CD8-positive, alpha-beta memory T cell (primary cell): ENCODE measurements around the gene NDRG2. TPM values are rescaled to one million over a fixed set of nuclear protein-coding genes. Genes with fewer than 3 reads are reported as not detected.
A peak's percentile ranks its signal among the peaks of the same experiment; 100 is the strongest.

Experiments
- CTCF ChIA-PET: fragments of 350-600 bp; sonication (Branson Sonifier 250); formaldehyde crosslinking; loops from one replicate; lab custom pipeline; 2021; ENCODE audit warnings: antibody characterized with exemption; lab: Charles Lee
- POLR2A ChIA-PET: fragments of 350-600 bp; sonication (Branson Sonifier 250); formaldehyde crosslinking; loops from one replicate; lab custom pipeline; 2021; ENCODE audit warnings: antibody characterized with exemption; lab: Charles Lee
- DNase-seq, 5 donors: peaks; one replicate each; pipeline versions ENCODE4 v3.0.0 to v3.0.0-alpha.2; 2020 to 2022; ENCODE audit warnings: mixed read lengths in 1 of 5
- H3K27ac ChIP-seq: one replicate; pipeline ENCODE4 v1.7.0; 2013; ENCODE audit warnings: low read depth, mild to moderate bottlenecking, low read length, moderate library complexity
- H3K27me3 ChIP-seq: 2 replicates; pipeline ENCODE4 v1.7.0; 2013; ENCODE audit warnings: low read length, mild to moderate bottlenecking; ENCODE audit not compliant: insufficient read depth, poor library complexity, severe bottlenecking
- H3K36me3 ChIP-seq: 2 replicates; pipeline ENCODE4 v1.7.0; 2013; ENCODE audit warnings: mild to moderate bottlenecking, low read length, moderate library complexity; ENCODE audit not compliant: insufficient read depth
- H3K4me1 ChIP-seq: 2 replicates; pipeline ENCODE4 v1.7.0; 2013; ENCODE audit warnings: mild to moderate bottlenecking, low read length, moderate library complexity; ENCODE audit not compliant: insufficient read depth
- H3K4me3 ChIP-seq: 2 replicates; pipeline ENCODE4 v1.7.0; 2013; ENCODE audit warnings: mild to moderate bottlenecking, low read length
- H3K9me3 ChIP-seq: 2 replicates; pipeline ENCODE4 v1.7.0; 2013; ENCODE audit warnings: mild to moderate bottlenecking, low read length
- H3K27ac Mint-ChIP-seq, 8 donors: one replicate each; pipeline ENCODE4 v1.8.0; 2020 to 2021; ENCODE audit warnings: mixed read lengths in 8 of 8, mild to moderate bottlenecking in 6 of 8, inconsistent platforms in 3 of 8, moderate library complexity in 3 of 8
- H3K27me3 Mint-ChIP-seq, 2 donors: one replicate each; pipeline ENCODE4 v1.8.0; 2020 to 2021; ENCODE audit warnings: mixed read lengths in 2 of 2, mild to moderate bottlenecking in 1 of 2, moderate library complexity in 1 of 2
- H3K36me3 Mint-ChIP-seq, 3 donors: one replicate each; pipeline ENCODE4 v1.8.0; 2020 to 2021; ENCODE audit warnings: mixed read lengths in 3 of 3, inconsistent platforms in 1 of 3, mild to moderate bottlenecking in 1 of 3
- H3K4me1 Mint-ChIP-seq, 3 donors: one replicate each; pipeline ENCODE4 v1.8.0; 2020 to 2021; ENCODE audit warnings: mixed read lengths in 3 of 3, inconsistent platforms in 1 of 3, mild to moderate bottlenecking in 1 of 3
- H3K4me3 Mint-ChIP-seq, 7 donors: one replicate each; pipeline ENCODE4 v1.8.0; 2020 to 2021; ENCODE audit warnings: mixed read lengths in 7 of 7, mild to moderate bottlenecking in 6 of 7, moderate library complexity in 4 of 7, inconsistent platforms in 2 of 7
- H3K9me3 Mint-ChIP-seq, 5 donors: one replicate each; pipeline ENCODE4 v1.8.0; 2020 to 2022; ENCODE audit warnings: mixed read lengths in 5 of 5, mild to moderate bottlenecking in 3 of 5, moderate library complexity in 2 of 5, inconsistent platforms in 1 of 5
- polyA plus RNA-seq: library from polyadenylated mRNA; unstranded; fragments of 300-500 nt; fragmentation: Illumina TruSeq; gene quantifications from one replicate; pipeline ENCODE4 v1.2.3, GENCODE V29; 2021
- total RNA-seq, 2 experiments: library from RNA; stranded (reverse); gene quantifications; one replicate each; pipeline ENCODE4 v1.2.3, GENCODE V29; 2021

NDRG2 gene
- 1 to 10 TPM; 4.8 to 5.0 TPM for total RNA-seq
- 19.9 TPM for polyA plus RNA-seq

DNA sequence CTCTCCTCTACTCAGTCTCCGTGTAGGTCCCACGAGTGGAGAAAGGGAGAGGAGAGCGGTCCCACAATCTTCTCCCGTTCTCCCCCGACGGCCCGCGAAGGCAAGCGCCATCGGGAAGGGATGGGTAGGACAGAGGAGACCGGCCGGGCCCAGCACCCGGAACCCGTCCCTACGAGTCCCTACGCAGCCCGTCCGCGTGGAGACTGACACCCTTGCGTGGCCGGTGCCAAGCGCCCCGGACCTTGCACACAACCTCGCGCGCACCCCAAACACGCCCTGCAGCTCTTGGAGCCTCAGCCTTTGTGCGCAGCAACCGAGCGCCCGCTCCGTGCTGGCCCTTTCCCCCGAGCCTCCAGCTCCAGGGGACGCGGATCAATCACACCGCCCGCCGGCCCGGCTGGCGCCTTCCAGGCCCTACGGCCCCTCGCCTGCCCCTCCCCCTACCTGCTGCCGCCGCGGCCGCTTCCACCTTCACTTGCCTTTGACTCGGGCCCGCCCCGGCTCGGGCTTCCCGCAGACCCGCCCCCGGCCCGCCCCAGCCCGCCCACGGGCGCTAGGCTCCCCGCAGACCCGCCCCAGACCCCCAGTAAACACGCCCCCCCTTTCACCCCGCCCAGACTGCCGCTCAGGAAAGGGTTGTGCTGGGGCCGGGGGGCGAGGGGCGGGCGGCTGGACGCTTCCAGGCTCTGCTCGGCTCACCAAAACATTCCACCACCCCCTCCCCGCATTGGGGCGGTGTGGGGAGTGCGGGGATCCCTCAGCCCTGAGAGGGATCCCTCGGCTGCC lies at the start of gene NDRG2:
TSS of gene NDRG2 (minus strand) at position 477 of the 786 bp plus-strand sequence. CDS start 1,746 bp downstream, outside the sequence.
- DNase-seq: peak; percentile 66 to 86 (median 74)
- Histone ChIP-seq H3K27ac (peak within 1 kb of the TSS; percentile 67), H3K4me1 (peaks cover 13% of the 10 kb centered on the region), H3K9me3 (no peaks in the 10 kb centered on the region), H3K4me3 (peak within 1 kb of the TSS; percentile 71), H3K36me3 (no peaks in the 10 kb centered on the region), H3K27me3 (no peaks in the 10 kb centered on the region)
- peak within 1 kb of the TSS; percentile 82 to 95 (median 92) for H3K4me3 Mint-ChIP-seq
- H3K9me3 Mint-ChIP-seq: no peaks in the 10 kb centered on the region
- H3K27me3 Mint-ChIP-seq: peaks cover 0 to 14% of the 10 kb centered on the region in 2 donors
- H3K27ac Mint-ChIP-seq: peak within 1 kb of the TSS in 7 of 8 donors; percentile 51 to 96 (median 85)
- peaks cover 20 to 24% (median 23%) of the 10 kb centered on the region in 3 donors for H3K4me1 Mint-ChIP-seq
- H3K36me3 Mint-ChIP-seq: peaks cover 0 to 19% (median 2%) of the 10 kb centered on the region in 3 donors
- CTCF ChIA-PET: interaction anchor here (1.3 to 2.7 kb wide), 3 partner anchors 10 to 46 kb away, joined by 3 to 17 read pairs (median 12); partner anchors contain the start of gene ARHGEF40
- POLR2A ChIA-PET: interaction anchor here (1.4 kb wide), 2 partner anchors 46 to 79 kb away, joined by 3 to 4 read pairs; no protein-coding TSS in a partner anchor

DNA sequence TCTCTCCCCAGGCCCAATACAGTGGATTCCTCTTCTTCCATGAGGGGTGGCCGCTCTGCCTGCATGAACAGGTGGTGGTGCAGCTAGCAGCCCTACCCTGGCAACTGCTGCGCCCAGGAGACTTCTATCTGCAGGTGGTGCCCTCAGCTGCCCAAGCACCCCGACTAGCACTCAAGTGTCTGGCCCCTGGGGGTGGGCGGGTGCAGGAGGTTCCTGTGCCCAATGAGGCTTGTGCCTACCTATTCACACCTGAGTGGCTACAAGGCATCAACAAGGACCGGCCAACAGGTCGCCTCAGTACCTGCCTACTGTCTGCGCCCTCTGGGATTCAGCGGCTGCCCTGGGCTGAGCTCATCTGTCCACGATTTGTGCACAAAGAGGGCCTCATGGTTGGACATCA lies 49.1 kb upstream of the NDRG2 start:
- Mint-ChIP-seq H3K36me3 (no peaks in the 10 kb centered on the region), H3K4me3 (no peak overlapping the region), H3K9me3 (no peaks in the 10 kb centered on the region), H3K27me3 (peaks cover 31 to 42% of the 10 kb centered on the region in 2 donors), H3K27ac (peak overlapping the region in 1 of 8 donors; percentile 36), H3K4me1 (peaks cover 17 to 34% (median 24%) of the 10 kb centered on the region in 3 donors)
- peaks cover 28% of the 10 kb centered on the region for H3K4me1 ChIP-seq
- no peaks in the 10 kb centered on the region for H3K36me3 ChIP-seq
- no peak overlapping the region for H3K27ac ChIP-seq
- POLR2A ChIA-PET: no interaction called here
- no peak for DNase-seq
- no peaks in the 10 kb centered on the region for H3K9me3 ChIP-seq
- CTCF ChIA-PET: interaction anchor here (1.0 to 4.0 kb wide), 3 partner anchors 14 to 29 kb away, joined by 3 to 47 read pairs (median 4); no protein-coding TSS in a partner anchor
- H3K27me3 ChIP-seq: peaks cover 44% of the 10 kb centered on the region
- H3K4me3 ChIP-seq: no peak overlapping the region

DNA sequence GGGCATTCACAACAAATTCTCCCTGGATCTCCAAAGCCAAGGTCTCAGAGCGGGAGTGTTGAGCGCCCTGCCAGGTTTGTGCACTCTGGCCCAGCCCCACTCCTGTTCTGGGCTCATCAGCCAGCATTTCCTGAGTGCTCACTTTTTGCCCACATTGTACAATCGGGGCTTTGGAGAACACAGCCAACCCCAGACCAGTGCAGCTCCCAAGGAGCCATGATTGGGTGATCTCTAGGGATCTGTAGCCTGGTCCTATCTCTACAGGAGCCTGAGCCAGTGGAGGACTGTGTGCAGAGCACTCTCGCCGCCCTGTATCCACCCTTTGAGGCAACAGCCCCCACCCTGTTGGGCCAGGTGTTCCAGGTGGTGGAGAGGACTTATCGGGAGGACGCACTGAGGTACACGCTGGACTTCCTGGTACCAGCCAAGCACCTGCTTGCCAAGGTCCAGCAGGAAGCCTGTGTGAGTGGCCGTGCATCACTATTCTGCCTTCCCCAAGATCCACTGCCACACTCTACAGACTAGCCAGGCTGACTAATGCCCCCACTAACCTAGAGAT lies 48.0 kb upstream of the NDRG2 start:
- peaks cover 39 to 50% of the 10 kb centered on the region in 2 donors for H3K27me3 Mint-ChIP-seq
- H3K36me3 Mint-ChIP-seq: no peaks in the 10 kb centered on the region
- Histone ChIP-seq H3K4me3 (no peak overlapping the region), H3K9me3 (no peaks in the 10 kb centered on the region), H3K27me3 (peaks cover 52% of the 10 kb centered on the region), H3K27ac (no peak overlapping the region), H3K4me1 (peaks cover 36% of the 10 kb centered on the region), H3K36me3 (no peaks in the 10 kb centered on the region)
- POLR2A ChIA-PET: no interaction called here
- no peaks in the 10 kb centered on the region for H3K9me3 Mint-ChIP-seq
- H3K4me3 Mint-ChIP-seq: peak overlapping the region in 3 of 7 donors; percentile 13 to 86 (median 69)
- peaks cover 23 to 40% (median 29%) of the 10 kb centered on the region in 3 donors for H3K4me1 Mint-ChIP-seq
- peak overlapping the region in 3 of 8 donors; percentile 1 to 56 (median 35) for H3K27ac Mint-ChIP-seq
- CTCF ChIA-PET: interaction anchor here (1.0 to 4.0 kb wide), 4 partner anchors 15 to 30 kb away, joined by 3 to 47 read pairs (median 18); no protein-coding TSS in a partner anchor
- no peak for DNase-seq

DNA sequence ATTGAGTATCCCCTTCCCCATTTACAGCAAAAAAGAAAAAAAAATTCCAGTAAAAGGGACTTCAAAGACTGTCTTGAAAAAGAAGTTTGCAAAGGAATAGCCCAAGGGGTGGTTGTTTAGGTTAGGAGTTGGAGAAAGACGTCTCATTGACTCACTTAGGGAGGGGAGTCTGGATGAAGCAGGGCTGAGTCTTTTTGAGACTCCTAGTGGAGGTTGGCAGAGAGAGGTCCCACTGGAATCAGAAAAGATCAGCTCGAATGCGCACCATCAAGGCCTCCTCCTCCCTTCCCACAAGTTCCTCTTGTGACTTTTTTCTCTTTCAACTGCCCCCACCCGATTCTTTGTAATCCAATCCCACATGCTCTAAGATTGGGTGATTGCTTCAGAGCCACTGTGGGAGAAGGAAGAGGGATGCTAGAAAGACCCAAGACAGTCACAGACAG lies 47.2 kb upstream of the NDRG2 start:
- Histone ChIP-seq H3K27ac (no peak overlapping the region), H3K4me3 (no peak overlapping the region), H3K4me1 (peaks cover 36% of the 10 kb centered on the region), H3K9me3 (no peaks in the 10 kb centered on the region), H3K27me3 (peaks cover 53% of the 10 kb centered on the region), H3K36me3 (no peaks in the 10 kb centered on the region)
- CTCF ChIA-PET: interaction anchor here (1.1 to 4.0 kb wide), 8 partner anchors 15 to 66 kb away, joined by 3 to 47 read pairs (median 10); no protein-coding TSS in a partner anchor
- peak overlapping the region in 4 of 8 donors; percentile 26 to 91 (median 47) for H3K27ac Mint-ChIP-seq
- peaks cover 23 to 40% (median 29%) of the 10 kb centered on the region in 3 donors for H3K4me1 Mint-ChIP-seq
- no peaks in the 10 kb centered on the region for H3K9me3 Mint-ChIP-seq
- H3K27me3 Mint-ChIP-seq: peaks cover 46 to 57% of the 10 kb centered on the region in 2 donors
- peak overlapping the region; percentile 63 to 91 (median 84) for H3K4me3 Mint-ChIP-seq
- no peak for DNase-seq
- POLR2A ChIA-PET: interaction anchor here (0.7 to 2.0 kb wide), 2 partner anchors 12 to 32 kb away, joined by 3 to 10 read pairs; no protein-coding TSS in a partner anchor
- no peaks in the 10 kb centered on the region for H3K36me3 Mint-ChIP-seq

DNA sequence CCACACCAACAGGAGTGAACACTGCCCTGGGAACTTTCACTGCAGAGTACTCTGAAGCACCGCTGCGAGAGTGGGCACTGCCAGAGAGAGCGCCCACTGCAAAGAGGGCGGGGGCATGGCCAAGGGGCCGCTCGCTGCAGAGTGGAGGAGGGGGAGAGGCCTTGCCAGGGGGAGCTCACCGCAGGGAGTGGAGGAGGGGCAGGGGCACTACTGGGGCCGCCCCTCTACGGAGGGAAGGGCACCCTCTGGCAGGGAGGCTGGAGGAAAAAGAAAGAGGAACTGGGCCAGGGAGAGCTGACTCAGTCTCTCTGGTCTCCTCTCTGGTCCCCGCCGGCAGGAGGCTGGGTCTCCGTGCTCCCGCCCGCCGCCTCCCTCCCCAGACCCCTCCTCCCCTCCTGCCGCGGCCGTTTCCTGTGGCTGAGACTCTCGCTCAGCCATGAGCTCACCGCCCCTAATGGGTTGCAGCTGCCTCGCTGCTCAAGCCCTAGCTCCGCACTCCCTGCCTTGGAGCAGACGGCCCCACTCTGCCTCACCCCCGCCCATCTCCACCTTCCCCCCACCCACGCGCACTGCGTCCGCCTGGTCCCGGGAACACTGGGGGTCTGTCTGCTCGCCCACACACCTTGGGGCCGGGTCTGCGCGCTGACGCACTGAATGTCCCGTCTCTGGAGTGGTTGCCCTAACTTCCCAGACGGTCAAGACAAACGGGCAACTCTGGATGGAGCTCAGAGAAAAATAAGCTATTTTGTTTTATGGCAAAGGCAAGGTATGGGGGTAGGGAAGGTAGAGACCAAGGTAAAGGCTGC lies 46.6 kb upstream of the NDRG2 start:
- H3K27me3 ChIP-seq: peaks cover 60% of the 10 kb centered on the region
- H3K9me3 Mint-ChIP-seq: no peaks in the 10 kb centered on the region

DNA sequence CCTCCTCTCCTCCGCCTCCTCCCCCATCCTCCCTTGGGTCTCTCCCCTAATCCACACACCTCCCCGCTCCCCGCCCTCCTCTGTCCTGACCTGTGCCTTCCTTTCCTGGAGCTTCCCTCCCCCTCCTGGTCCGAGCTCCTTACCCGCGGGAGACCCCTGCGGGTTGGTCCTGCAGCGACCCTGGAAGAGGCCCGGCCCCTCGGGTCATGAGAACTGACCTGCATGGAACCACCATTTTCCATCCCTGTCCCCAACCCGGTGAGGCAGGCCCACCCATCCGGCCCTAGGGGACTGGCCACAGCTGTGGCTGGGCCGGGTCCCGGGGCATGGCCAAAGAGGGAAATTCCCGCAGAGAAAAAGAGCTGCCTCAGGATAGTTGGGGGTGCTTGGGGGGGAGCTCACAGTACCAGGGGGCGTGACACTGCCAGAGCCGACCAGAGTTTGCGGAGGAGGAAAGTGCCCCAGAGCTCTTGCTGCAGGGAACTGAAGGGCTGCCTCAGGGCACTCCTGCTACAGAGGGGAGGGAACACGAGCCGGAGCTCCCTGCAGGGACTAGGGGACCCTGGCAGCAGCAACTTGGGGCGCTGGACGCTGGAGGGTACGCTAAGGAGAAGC lies 45.9 kb upstream of the NDRG2 start:
- peaks cover 23 to 40% (median 29%) of the 10 kb centered on the region in 3 donors for H3K4me1 Mint-ChIP-seq

More for the DNA sequence above, 46.6 kb upstream of the NDRG2 start:
- H3K36me3 ChIP-seq: no peaks in the 10 kb centered on the region
- H3K4me1 Mint-ChIP-seq: peaks cover 23 to 40% (median 29%) of the 10 kb centered on the region in 3 donors
- peak overlapping the region; percentile 60 for H3K4me3 ChIP-seq
- H3K9me3 ChIP-seq: no peaks in the 10 kb centered on the region
- ChIA-PET CTCF (interaction anchor here (0.8 to 4.0 kb wide), 10 partner anchors 15 to 66 kb away, joined by 3 to 47 read pairs (median 5); no protein-coding TSS in a partner anchor), POLR2A (interaction anchor here (0.5 to 2.0 kb wide), 6 partner anchors 12 to 47 kb away, joined by 3 to 10 read pairs (median 3); partner anchors contain the start of genes NDRG2 and ZNF219)
- H3K27ac ChIP-seq: peak overlapping the region; percentile 31
- no peaks in the 10 kb centered on the region for H3K36me3 Mint-ChIP-seq
- H3K4me3 Mint-ChIP-seq: peak overlapping the region; percentile 81 to 91 (median 86)
- peak in 4 of 5 donors; percentile 30 to 70 (median 40) for DNase-seq
- peak overlapping the region in 7 of 8 donors; percentile 56 to 91 (median 88) for H3K27ac Mint-ChIP-seq
- H3K27me3 Mint-ChIP-seq: peaks cover 51 to 64% of the 10 kb centered on the region in 2 donors
- peaks cover 36% of the 10 kb centered on the region for H3K4me1 ChIP-seq

More for the DNA sequence above, 45.9 kb upstream of the NDRG2 start:
- H3K27me3 Mint-ChIP-seq: peaks cover 55 to 69% of the 10 kb centered on the region in 2 donors
- H3K36me3 Mint-ChIP-seq: no peaks in the 10 kb centered on the region
- Histone ChIP-seq H3K4me1 (peaks cover 36% of the 10 kb centered on the region), H3K9me3 (no peaks in the 10 kb centered on the region), H3K36me3 (no peaks in the 10 kb centered on the region), H3K27ac (peak overlapping the region; percentile 31), H3K27me3 (peaks cover 61% of the 10 kb centered on the region), H3K4me3 (peak overlapping the region; percentile 60)
- H3K9me3 Mint-ChIP-seq: no peaks in the 10 kb centered on the region
- H3K27ac Mint-ChIP-seq: peak overlapping the region in 7 of 8 donors; percentile 17 to 91 (median 88)
- ChIA-PET CTCF (interaction anchor here (0.7 to 4.0 kb wide), 9 partner anchors 9 to 65 kb away, joined by 3 to 47 read pairs (median 5); no protein-coding TSS in a partner anchor), POLR2A (interaction anchor here (0.5 to 2.0 kb wide), 6 partner anchors 17 to 189 kb away, joined by 3 to 10 read pairs (median 4); partner anchors contain the start of genes NDRG2 and ZNF219)
- DNase-seq: peak in 2 of 5 donors; percentile 28 to 57
- H3K4me3 Mint-ChIP-seq: peak overlapping the region; percentile 81 to 91 (median 86)
